Measurements from ENCODE around the gene YAF2. TPM values are rescaled to one million over a fixed set of nuclear protein-coding genes. Genes with fewer than 3 reads are reported as not detected.
A peak's percentile ranks its signal among the peaks of the same experiment; 100 is the strongest.

YAF2 gene
- total RNA-seq, 2 donors from 2014 or later = 53.4 to 60.8 TPM

GRCh38 chr12:42143452-42144157 is 94.4 kb downstream of the YAF2 start:
- H3K27me3 Mint-ChIP-seq = no peaks in the 10 kb centered on the region

GRCh38 chr12:42141981-42142606 is 96.0 kb downstream of the YAF2 start:
- ATAC-seq = no peak
- H3K9me3 Mint-ChIP-seq = no peaks in the 10 kb centered on the region
- H3K27me3 Mint-ChIP-seq = no peaks in the 10 kb centered on the region
- peaks cover 29 to 36% of the 10 kb centered on the region in 2 donors for H3K4me1 Mint-ChIP-seq (ENCODE audit: low read depth in 2 of 2)
- H3K36me3 Mint-ChIP-seq = no peaks in the 10 kb centered on the region
- DNase-seq (ENCODE audit: low spot score) = no peak
- H3K27ac Mint-ChIP-seq = no peak overlapping the region
- no peak overlapping the region for H3K4me3 Mint-ChIP-seq

More at GRCh38 chr12:42143452-42144157, 94.4 kb downstream of the YAF2 start:
- Mint-ChIP-seq H3K9me3 (no peaks in the 10 kb centered on the region), H3K36me3 (no peaks in the 10 kb centered on the region), H3K4me1 (ENCODE audit: low read depth in 2 of 2) (peaks cover 29 to 36% of the 10 kb centered on the region in 2 donors), H3K4me3 (peak overlapping the region; percentile 91), H3K27ac (peak overlapping the region; percentile 68 to 79)
- ATAC-seq = no peak
- DNase-seq (ENCODE audit: low spot score) = no peak

- ATAC-seq (no peak), DNase-seq (ENCODE audit: low spot score) (no peak)
- Mint-ChIP-seq H3K4me1 (ENCODE audit: low read depth in 2 of 2) (peaks cover 29 to 35% of the 10 kb centered on the region in 2 donors), H3K27me3 (no peaks in the 10 kb centered on the region), H3K4me3 (no peak overlapping the region), H3K27ac (peak overlapping the region in 1 of 2 donors; percentile 1), H3K36me3 (no peaks in the 10 kb centered on the region), H3K9me3 (no peaks in the 10 kb centered on the region)
These were observed 97.1 kb downstream of the YAF2 start for GRCh38 chr12:42140901-42141300.

- Mint-ChIP-seq H3K4me3 (no peak overlapping the region), H3K27me3 (no peaks in the 10 kb centered on the region), H3K27ac (no peak overlapping the region), H3K36me3 (no peaks in the 10 kb centered on the region), H3K9me3 (no peaks in the 10 kb centered on the region), H3K4me1 (ENCODE audit: low read depth in 2 of 2) (peaks cover 29 to 30% of the 10 kb centered on the region in 2 donors)
- DNase-seq (ENCODE audit: low spot score) (no peak), ATAC-seq (no peak)
These were observed 102.7 kb downstream of the YAF2 start for GRCh38 chr12:42135259-42135814.

GRCh38 chr12:42130672-42131402 is 107.2 kb downstream of the YAF2 start:
- DNase-seq (ENCODE audit: low spot score) = no peak
- H3K27ac Mint-ChIP-seq = no peak overlapping the region
- H3K36me3 Mint-ChIP-seq = no peaks in the 10 kb centered on the region
- ATAC-seq = peak in 1 of 2 donors; percentile 52
- H3K9me3 Mint-ChIP-seq = no peaks in the 10 kb centered on the region
- no peak overlapping the region for H3K4me3 Mint-ChIP-seq
- peaks cover 43 to 45% of the 10 kb centered on the region in 2 donors for H3K4me1 Mint-ChIP-seq (ENCODE audit: low read depth in 2 of 2)
- no peaks in the 10 kb centered on the region for H3K27me3 Mint-ChIP-seq

- Mint-ChIP-seq H3K27ac (no peak overlapping the region), H3K9me3 (no peaks in the 10 kb centered on the region), H3K27me3 (no peaks in the 10 kb centered on the region), H3K4me3 (no peak overlapping the region), H3K4me1 (ENCODE audit: low read depth in 2 of 2) (peaks cover 34 to 38% of the 10 kb centered on the region in 2 donors), H3K36me3 (no peaks in the 10 kb centered on the region)
- no peak for DNase-seq (ENCODE audit: low spot score)
- ATAC-seq = no peak
These were observed 108.3 kb downstream of the YAF2 start for GRCh38 chr12:42129595-42130204.

- no peak overlapping the region for H3K4me3 Mint-ChIP-seq
- H3K4me1 Mint-ChIP-seq (ENCODE audit: low read depth in 2 of 2) = peaks cover 31 to 34% of the 10 kb centered on the region in 2 donors
- H3K27me3 Mint-ChIP-seq = no peaks in the 10 kb centered on the region
- no peak for DNase-seq (ENCODE audit: low spot score)
- H3K27ac Mint-ChIP-seq = no peak overlapping the region
- no peaks in the 10 kb centered on the region for H3K36me3 Mint-ChIP-seq
- no peak for ATAC-seq
- H3K9me3 Mint-ChIP-seq = no peaks in the 10 kb centered on the region
These were observed 109.2 kb downstream of the YAF2 start for GRCh38 chr12:42128888-42129287.

- DNase-seq (ENCODE audit: low spot score) = no peak
- no peaks in the 10 kb centered on the region for H3K36me3 Mint-ChIP-seq
- no peaks in the 10 kb centered on the region for H3K9me3 Mint-ChIP-seq
- peaks cover 29 to 31% of the 10 kb centered on the region in 2 donors for H3K4me1 Mint-ChIP-seq (ENCODE audit: low read depth in 2 of 2)
- no peak overlapping the region for H3K27ac Mint-ChIP-seq
- H3K4me3 Mint-ChIP-seq = no peak overlapping the region
- H3K27me3 Mint-ChIP-seq = no peaks in the 10 kb centered on the region
- no peak for ATAC-seq
These were observed 109.7 kb downstream of the YAF2 start for GRCh38 chr12:42128327-42128726.

- H3K4me1 Mint-ChIP-seq (ENCODE audit: low read depth in 2 of 2) = peaks cover 27 to 28% of the 10 kb centered on the region in 2 donors
- H3K27me3 Mint-ChIP-seq = no peaks in the 10 kb centered on the region
- no peak overlapping the region for H3K27ac Mint-ChIP-seq
- no peak for DNase-seq (ENCODE audit: low spot score)
- no peak overlapping the region for H3K4me3 Mint-ChIP-seq
- no peaks in the 10 kb centered on the region for H3K36me3 Mint-ChIP-seq
- no peaks in the 10 kb centered on the region for H3K9me3 Mint-ChIP-seq
- no peak for ATAC-seq
These were observed 111.1 kb downstream of the YAF2 start for GRCh38 chr12:42126963-42127362.

- Mint-ChIP-seq H3K27ac (no peak overlapping the region), H3K4me1 (ENCODE audit: low read depth in 2 of 2) (peaks cover 17 to 23% of the 10 kb centered on the region in 2 donors), H3K9me3 (no peaks in the 10 kb centered on the region), H3K4me3 (no peak overlapping the region), H3K27me3 (no peaks in the 10 kb centered on the region), H3K36me3 (no peaks in the 10 kb centered on the region)
- DNase-seq (ENCODE audit: low spot score) (no peak), ATAC-seq (no peak)
These were observed 112.7 kb downstream of the YAF2 start for GRCh38 chr12:42125388-42125767.

- DNase-seq (ENCODE audit: low spot score) = no peak
- peaks cover 17 to 23% of the 10 kb centered on the region in 2 donors for H3K4me1 Mint-ChIP-seq (ENCODE audit: low read depth in 2 of 2)
- H3K27me3 Mint-ChIP-seq = no peaks in the 10 kb centered on the region
- H3K27ac Mint-ChIP-seq = no peak overlapping the region
- no peaks in the 10 kb centered on the region for H3K9me3 Mint-ChIP-seq
- ATAC-seq = no peak
- no peak overlapping the region for H3K4me3 Mint-ChIP-seq
- H3K36me3 Mint-ChIP-seq = peaks cover 2% of the 10 kb centered on the region
These were observed 113.2 kb downstream of the YAF2 start for GRCh38 chr12:42124764-42125387.

GRCh38 chr12:42119085-42119633 is 118.9 kb downstream of the YAF2 start:
- Mint-ChIP-seq H3K27ac (peak overlapping the region; percentile 18 to 61), H3K36me3 (peaks cover 26% of the 10 kb centered on the region), H3K27me3 (no peaks in the 10 kb centered on the region), H3K4me3 (no peak overlapping the region), H3K9me3 (peaks cover 1% of the 10 kb centered on the region), H3K4me1 (ENCODE audit: low read depth in 2 of 2) (peaks cover 20 to 32% of the 10 kb centered on the region in 2 donors)
- ATAC-seq (peak in 1 of 2 donors; percentile 48), DNase-seq (ENCODE audit: low spot score) (no peak)
